ENCODE data around the gene CADM2. TPM values are rescaled to one million over a fixed set of nuclear protein-coding genes. Genes with fewer than 3 reads are reported as not detected.

CADM2 gene
- total RNA-seq, 2 donors from 2014 or later: 24.1 to 29.8 TPM

DNA sequence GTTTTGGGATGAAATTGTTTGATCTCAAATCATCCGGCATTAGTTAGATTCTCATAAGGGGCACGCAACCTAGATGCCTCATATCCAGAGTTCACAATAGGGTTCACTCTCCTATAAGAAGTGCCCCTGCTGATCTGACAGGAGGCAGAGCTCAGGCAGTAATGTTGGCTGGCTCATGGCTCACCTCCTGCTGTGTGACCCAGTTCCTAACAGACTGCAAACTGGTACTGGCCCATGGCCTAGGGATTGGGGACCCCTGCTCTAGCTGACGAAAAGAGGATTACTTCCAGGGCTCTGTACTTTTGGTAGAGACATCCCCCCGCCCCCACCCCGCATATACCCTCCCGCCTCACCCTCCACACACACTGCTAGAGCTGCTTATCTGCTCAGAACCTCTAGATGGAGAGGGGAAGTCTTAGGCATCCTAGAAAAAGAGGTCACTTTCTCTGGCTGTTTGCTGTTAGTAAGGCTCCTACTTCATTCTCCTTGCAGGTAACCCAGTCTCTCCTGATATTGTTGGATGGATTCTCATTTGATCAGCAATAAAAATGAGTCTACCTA is 923.1 kb downstream of the CADM2 start:
- Histone ChIP-seq H3K27me3 (ENCODE audit: control insufficient read depth, insufficient read depth, low read length, poor library complexity, severe bottlenecking) (no peaks in the 10 kb centered on the region), H3K36me3 (ENCODE audit: control insufficient read depth, insufficient read depth, low read length) (no peaks in the 10 kb centered on the region), H3K9ac (ENCODE audit: extremely low read depth, low read length, poor library complexity, severe bottlenecking) (no peak overlapping the region), H3K4me1 (ENCODE audit: control insufficient read depth, insufficient read depth, low read length) (no peaks in the 10 kb centered on the region), H3K27ac (ENCODE audit: low read depth, low read length) (no peak overlapping the region), H3K4me3 (ENCODE audit: low read length) (no peak overlapping the region), H3K9me3 (ENCODE audit: control insufficient read depth, low read length) (no peaks in the 10 kb centered on the region)
- H3K27me3 Mint-ChIP-seq (ENCODE audit: insufficient read depth): no peaks in the 10 kb centered on the region
- H3K4me3 Mint-ChIP-seq: no peak overlapping the region
- DNase-seq: peak; percentile 54
- H3K27ac Mint-ChIP-seq: no peak overlapping the region
- WGBS, 2 experiments (ENCODE audit: insufficient coverage in 1 of 2, insufficient read length in 1 of 2): 88 to 91% methylated on average over 2 to 3 of the region's 6 CpGs
- peaks cover 8% of the 10 kb centered on the region for H3K4me1 Mint-ChIP-seq
- no peaks in the 10 kb centered on the region for H3K9me3 Mint-ChIP-seq
- no peaks in the 10 kb centered on the region for H3K36me3 Mint-ChIP-seq (ENCODE audit: low read depth)
- TF ChIP-seq, protein P1, sequence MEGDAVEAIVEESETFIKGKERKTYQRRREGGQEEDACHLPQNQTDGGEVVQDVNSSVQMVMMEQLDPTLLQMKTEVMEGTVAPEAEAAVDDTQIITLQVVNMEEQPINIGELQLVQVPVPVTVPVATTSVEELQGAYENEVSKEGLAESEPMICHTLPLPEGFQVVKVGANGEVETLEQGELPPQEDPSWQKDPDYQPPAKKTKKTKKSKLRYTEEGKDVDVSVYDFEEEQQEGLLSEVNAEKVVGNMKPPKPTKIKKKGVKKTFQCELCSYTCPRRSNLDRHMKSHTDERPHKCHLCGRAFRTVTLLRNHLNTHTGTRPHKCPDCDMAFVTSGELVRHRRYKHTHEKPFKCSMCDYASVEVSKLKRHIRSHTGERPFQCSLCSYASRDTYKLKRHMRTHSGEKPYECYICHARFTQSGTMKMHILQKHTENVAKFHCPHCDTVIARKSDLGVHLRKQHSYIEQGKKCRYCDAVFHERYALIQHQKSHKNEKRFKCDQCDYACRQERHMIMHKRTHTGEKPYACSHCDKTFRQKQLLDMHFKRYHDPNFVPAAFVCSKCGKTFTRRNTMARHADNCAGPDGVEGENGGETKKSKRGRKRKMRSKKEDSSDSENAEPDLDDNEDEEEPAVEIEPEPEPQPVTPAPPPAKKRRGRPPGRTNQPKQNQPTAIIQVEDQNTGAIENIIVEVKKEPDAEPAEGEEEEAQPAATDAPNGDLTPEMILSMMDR (conservative IDR thresholded peaks at IDR 0.05): no peak

DNA sequence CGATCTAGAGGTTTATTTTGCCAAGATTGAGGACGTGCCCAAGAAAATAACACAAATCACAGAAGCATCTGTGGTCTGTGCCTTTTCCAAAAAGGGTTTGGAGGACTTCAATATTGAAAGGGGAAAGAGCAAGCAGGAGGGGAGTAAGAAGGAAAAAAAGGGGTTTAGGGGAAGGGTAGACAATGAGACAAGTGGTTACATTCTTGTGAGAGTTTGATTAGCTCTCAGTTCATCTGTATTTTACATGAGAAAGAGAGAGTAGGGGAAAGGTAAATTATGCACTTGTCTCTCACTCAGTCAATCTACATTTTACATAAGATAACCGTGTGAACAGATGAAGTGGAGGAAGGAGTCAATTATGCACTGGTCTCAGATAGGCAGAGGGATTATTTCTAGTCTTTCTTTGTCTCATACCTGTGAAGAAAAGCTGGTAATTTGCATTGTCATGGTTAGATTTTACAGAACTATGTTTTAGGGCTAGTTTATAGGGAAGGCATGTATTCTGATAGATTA is 931.3 kb downstream of the CADM2 start:
- TF ChIP-seq, protein P1 (conservative IDR thresholded peaks at IDR 0.05): no peak
- no peak for DNase-seq
- Histone ChIP-seq H3K4me1 (ENCODE audit: control insufficient read depth, insufficient read depth, low read length) (no peaks in the 10 kb centered on the region), H3K36me3 (ENCODE audit: control insufficient read depth, insufficient read depth, low read length) (no peaks in the 10 kb centered on the region), H3K4me3 (ENCODE audit: low read length) (no peak overlapping the region), H3K9ac (ENCODE audit: extremely low read depth, low read length, poor library complexity, severe bottlenecking) (no peak overlapping the region), H3K27ac (ENCODE audit: low read depth, low read length) (no peak overlapping the region), H3K27me3 (ENCODE audit: control insufficient read depth, insufficient read depth, low read length, poor library complexity, severe bottlenecking) (no peaks in the 10 kb centered on the region), H3K9me3 (ENCODE audit: control insufficient read depth, low read length) (peaks cover 14% of the 10 kb centered on the region)
- 46 to 69% methylated on average over 2 to 3 of the region's 3 CpGs for WGBS, 2 experiments (ENCODE audit: insufficient coverage in 1 of 2, insufficient read length in 1 of 2)
- Mint-ChIP-seq H3K27ac (peak overlapping the region; percentile 52), H3K27me3 (ENCODE audit: insufficient read depth) (no peaks in the 10 kb centered on the region), H3K4me3 (no peak overlapping the region), H3K9me3 (peaks cover 15% of the 10 kb centered on the region), H3K4me1 (peaks cover 24% of the 10 kb centered on the region), H3K36me3 (ENCODE audit: low read depth) (peaks cover 9% of the 10 kb centered on the region)

DNA sequence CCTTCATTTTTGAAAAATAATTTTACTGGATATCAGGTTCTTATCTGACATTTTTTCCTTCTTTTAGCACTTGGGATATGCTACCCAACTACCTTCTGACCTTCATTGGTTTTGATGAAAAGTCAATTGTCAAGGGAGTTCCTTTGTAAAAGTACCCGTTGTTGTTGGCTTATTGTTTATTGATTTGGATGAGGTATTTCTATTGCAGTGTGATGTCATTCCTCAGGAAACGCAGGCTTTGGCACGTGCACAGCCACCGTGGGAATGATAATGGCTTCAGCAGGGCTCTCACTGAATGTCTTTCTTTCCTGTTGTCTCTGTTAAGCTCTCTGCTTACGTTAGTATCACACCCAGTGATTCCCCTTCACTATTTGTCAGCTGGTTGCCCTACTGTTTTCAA is 944.6 kb downstream of the CADM2 start:
- Histone ChIP-seq H3K9ac (ENCODE audit: extremely low read depth, low read length, poor library complexity, severe bottlenecking) (no peak overlapping the region), H3K4me1 (ENCODE audit: control insufficient read depth, insufficient read depth, low read length) (no peaks in the 10 kb centered on the region), H3K36me3 (ENCODE audit: control insufficient read depth, insufficient read depth, low read length) (no peaks in the 10 kb centered on the region), H3K4me3 (ENCODE audit: low read length) (no peak overlapping the region), H3K27me3 (ENCODE audit: control insufficient read depth, insufficient read depth, low read length, poor library complexity, severe bottlenecking) (no peaks in the 10 kb centered on the region), H3K27ac (ENCODE audit: low read depth, low read length) (no peak overlapping the region), H3K9me3 (ENCODE audit: control insufficient read depth, low read length) (no peaks in the 10 kb centered on the region)
- Mint-ChIP-seq H3K4me1 (peaks cover 6% of the 10 kb centered on the region), H3K27me3 (ENCODE audit: insufficient read depth) (no peaks in the 10 kb centered on the region), H3K36me3 (ENCODE audit: low read depth) (no peaks in the 10 kb centered on the region), H3K27ac (peak overlapping the region; percentile 60), H3K4me3 (no peak overlapping the region), H3K9me3 (no peaks in the 10 kb centered on the region)
- no peak for DNase-seq
- 73 to 100% methylated on average over 1 to 5 of the region's 5 CpGs for WGBS, 2 experiments (ENCODE audit: insufficient coverage in 1 of 2, insufficient read length in 1 of 2)
- TF ChIP-seq, protein P1 (conservative IDR thresholded peaks at IDR 0.05): no peak

Measured in endodermal cell (in vitro differentiated cells).